Activated T-cell treated with anti-CD3 and anti-CD28 coated beads, Interleukin-2, amount 50 U/mL, for 48 hours (primary cell): Measurements from ENCODE around the gene SIGLEC8.
"Not testable (repeated sequence)": the region's sequence is repeated elsewhere in the genome, so short reads cannot be mapped to it uniquely, and the experiment has no call there.

Experiments used
- DNase-seq, 2 experiments: peaks; one replicate each; pipeline ENCODE4 v3.0.0-alpha.2; 2020

SIGLEC8 gene

DNA sequence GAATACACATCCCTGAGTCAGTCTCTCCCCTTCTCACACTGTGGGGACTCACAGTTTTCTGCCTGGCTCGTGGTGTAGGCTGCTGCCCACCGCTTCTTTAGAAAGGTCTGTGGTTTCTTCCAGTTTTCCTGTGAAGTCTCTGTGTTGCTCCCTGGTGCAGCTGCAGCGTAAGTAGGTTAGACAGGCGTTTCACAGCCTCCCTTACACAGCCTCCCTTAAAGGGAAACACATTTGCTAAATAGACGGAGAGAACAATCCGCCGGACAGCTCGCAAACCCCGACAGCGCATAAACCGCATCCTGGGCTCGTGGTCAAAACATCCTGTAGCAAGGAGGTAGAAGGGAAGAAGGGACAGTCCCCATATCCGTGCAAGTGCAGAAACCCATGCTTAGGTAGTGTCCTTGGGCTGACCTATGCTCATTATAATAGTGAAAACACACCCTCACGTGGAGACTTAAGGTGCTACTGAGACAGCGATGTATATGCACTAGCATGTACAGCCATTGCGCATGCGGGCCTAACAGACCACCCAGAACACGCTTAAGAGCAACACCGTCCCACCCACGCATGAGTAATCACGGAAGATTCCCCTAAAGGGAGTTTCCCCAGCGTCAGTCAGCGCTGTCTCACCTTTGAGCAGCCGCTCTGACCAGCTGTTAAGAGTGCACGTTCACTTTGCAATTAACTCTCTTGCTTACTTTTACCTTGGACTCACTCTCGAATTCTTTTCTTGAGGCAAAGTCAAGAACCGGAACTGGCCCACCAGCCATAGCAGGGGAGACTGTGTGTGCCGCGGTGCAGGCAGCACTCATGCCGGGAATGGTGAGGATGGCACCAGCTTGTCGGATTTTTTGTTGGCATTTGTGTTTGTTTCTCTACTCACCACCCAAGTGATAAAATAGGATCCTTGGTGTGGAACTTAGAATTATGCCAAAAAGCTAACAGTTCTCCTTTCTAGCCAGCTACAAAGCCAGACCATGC is 16.6 kb downstream of the SIGLEC8 start:
- peak; percentile 92 to 93 for DNase-seq

GRCh38 chr19:51440846-51441409 is 17.3 kb downstream of the SIGLEC8 start:
- DNase-seq, result peak; percentile 85 to 87

- DNase-seq, result no peak
Measured at GRCh38 chr19:51440052-51440451, 18.2 kb downstream of the SIGLEC8 start.

GRCh38 chr19:51439021-51439465 is 19.2 kb downstream of the SIGLEC8 start:
- peak; percentile 51 to 54 for DNase-seq

DNA sequence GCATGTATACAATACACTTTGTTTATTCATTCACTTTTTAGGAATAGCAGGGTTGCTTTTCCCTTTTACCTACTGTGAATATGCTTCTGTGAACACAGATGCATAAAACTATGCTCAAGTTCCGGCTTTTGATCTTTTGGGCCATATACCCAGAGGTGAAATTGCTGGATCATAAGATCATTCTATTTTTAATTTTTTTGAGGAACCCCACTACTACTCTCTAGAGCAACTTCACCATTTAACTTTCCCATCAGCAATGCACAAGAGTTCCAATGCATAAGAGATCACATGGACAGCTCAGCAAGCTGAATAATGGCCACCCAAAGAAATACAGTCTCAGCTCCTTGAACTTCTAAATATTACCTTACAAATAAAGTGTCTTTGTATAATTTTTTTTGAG is 23.8 kb downstream of the SIGLEC8 start:
- no peak for DNase-seq

DNA sequence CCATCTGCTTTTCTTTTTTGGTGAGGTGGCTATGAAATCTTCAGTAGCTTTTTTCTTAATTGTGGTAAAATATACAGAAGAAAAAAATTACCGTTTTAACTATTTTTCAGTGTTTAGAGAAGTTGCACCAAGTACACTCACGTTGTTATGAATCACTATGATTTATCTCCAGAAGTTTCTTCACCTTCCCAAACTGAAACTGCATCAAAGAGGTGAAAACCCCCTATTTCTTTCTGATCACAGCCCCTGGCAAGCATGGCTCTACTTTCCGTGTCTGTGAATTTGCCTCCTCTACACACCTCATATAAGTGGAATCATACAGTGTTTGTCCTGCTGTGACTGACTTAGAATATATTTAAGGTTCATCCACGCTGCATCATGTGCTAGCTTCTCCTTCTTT is 25.2 kb downstream of the SIGLEC8 start:
- DNase-seq, result no peak

DNA sequence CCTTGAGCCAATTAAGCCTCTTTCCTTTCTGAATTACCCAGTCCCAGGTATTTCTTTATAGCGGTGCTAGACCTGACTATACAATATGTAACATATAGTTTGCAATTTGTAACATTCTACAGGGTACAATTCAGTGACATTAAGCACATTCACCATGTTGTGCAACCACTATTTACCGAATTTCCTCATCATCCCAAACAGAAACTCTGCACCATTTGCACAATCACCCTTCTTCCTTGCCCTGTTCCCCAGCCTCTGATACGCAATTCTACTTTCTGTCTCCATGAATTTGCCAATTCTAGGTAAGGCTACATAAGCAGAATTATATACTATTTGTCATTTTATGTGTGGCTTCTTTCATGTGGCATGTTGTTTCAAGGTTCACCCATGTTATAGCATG is 27.1 kb downstream of the SIGLEC8 start:
- DNase-seq, result no peak

DNA sequence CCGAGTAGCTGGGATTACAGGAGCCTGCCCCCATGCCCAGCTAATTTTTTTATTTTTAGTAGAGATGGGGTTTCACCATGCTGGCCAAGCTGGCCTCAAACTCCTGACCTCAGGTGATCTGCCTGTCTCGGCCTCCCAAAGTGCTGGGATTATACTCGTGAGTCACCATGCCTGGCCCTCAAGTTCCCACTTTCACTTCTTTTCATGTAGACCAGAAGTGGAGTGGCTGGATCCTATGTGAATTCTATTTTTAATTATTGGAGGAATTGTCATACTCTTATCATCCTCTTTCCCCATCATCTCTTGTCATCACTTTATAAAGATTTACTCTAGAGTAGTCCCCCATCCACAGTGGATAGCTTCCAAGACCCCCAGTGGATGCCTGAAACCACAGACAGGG is 28.0 kb downstream of the SIGLEC8 start:
- no peak for DNase-seq

DNA sequence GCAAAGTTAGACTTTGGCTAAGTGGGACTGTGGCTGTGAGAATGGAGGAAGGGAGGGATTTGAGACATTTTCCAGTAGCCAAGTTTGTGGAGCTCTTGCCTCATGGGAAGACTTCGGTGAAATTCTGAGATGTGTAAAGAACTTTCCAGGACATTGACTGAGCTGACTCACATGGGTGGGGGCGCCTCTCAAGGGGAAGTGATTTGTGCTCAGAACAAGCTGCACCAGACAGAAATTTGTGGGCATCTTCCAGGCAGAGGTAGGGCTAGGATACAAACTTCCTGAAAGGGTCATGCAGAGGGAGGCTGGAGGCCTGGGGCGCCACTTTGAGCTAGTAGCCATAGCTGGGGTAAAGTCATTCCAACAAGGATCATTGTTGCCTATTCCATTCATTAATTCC is 31.1 kb downstream of the SIGLEC8 start:
- DNase-seq, result no peak

DNA sequence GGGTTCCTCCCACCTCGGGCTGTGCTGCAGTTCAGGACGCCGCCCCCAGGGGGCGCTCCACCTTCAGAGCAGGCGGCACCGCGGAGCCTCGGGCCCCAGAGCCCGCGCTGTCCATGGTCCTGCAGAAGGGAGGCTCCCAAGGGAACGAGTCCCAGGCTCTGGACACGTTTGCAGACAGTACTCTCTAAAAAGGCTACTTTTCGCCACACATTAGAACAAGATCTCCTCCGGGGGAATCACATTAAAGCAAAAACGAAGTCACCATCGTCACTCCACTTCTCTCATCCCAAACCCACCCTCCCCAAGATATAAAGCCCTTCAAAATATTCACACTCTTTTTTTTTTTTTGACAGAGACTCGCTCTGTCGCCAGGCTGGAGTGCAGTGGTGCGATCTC is 36.2 kb downstream of the SIGLEC8 start:
- peak; percentile 95 to 96 for DNase-seq

- peak; percentile 34 to 39 for DNase-seq
Measured at GRCh38 chr19:51421229-51422052, 36.8 kb downstream of the SIGLEC8 start.

GRCh38 chr19:51420511-51420910 is 37.7 kb downstream of the SIGLEC8 start:
- not testable (repeated sequence) for DNase-seq

GRCh38 chr19:51418707-51419106 is 39.5 kb downstream of the SIGLEC8 start:
- DNase-seq, result no peak

- no peak for DNase-seq
Measured at GRCh38 chr19:51417810-51418157, 40.5 kb downstream of the SIGLEC8 start.

GRCh38 chr19:51417107-51417809 is 41.0 kb downstream of the SIGLEC8 start, which contains the start of gene SIGLEC10:
Gene SIGLEC10 (minus strand): TSS chr19:51417642. CDS start chr19:51417581, 61 bp downstream.
- DNase-seq, result peak; percentile 73 to 76

DNA sequence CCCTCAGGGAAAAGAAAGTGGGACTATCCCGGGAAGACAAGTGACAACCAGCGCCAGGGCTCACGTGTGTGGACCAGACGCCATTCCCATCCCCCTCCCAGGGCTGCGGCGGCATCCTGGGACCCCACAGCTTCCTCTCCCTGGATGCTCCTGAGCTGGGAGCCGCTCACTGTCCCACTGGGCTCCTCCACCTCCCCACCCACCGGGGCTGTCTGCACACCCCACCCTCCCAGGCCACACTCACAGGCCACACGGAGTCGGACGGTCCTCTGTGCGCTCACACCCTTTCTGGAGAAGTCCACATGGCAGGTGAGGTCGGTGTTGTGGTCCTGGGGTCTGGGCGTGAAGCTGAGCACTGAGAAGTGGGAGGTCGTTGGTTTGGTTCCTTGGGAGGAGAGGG is 41.8 kb downstream of the SIGLEC8 start:
- not testable (repeated sequence) for DNase-seq

DNA sequence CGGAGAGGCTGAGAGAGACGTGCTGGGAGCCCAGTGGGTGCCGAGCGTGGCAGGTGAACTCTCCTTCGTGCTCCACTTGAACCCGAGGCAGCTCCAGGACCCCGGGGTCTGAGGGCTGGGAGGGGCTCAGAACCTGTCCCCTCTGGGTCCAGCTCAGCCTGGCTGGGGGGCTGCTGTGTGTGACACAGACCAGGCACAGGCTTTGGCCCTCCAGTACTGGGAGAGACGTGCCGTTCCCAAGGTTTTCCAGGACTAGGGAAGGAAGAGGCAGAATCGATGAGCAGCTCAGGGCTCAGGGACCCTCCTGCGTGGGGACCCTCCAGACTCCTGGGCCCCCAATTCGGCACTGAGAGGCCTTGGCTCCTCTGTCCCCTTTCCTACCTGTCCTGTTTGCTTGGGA is 43.1 kb downstream of the SIGLEC8 start:
- DNase-seq, result no peak

DNA sequence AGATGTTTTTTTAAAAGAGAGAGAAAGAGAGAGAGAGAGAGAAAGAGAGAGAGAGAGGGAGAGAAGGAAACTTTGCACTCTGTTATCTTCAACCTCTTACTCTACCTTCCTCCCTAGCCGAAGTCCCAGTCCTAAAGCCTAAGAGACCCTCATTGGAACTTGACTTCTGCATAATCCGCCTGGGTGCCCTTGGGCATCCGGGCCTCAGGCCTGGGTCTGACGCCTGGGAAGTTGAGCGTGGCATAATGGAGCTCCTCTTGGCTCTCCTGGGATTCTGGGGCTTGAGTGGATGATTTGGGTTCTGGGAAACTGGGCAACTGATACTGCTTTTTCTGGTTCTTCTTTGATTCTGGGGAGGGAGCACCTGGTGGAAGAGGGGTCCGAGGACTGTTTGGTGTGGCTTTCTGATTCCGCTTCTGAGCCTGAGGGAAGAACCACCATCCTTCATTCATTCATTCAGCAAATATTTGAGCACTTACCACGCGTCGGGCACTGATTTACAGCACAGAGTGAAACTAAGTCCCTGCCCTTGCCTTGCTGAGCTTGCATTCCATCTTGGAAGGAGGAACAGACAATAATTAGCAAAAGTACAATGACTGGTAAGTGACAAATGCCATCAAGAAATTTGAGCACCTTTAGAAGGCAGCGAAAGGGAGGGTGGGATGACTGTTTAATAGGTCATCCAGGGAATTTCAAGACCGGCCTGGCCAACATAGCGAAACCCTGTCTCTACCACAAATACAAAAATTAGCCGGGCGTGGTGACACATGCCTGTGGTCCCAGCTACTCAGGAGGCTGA is 47.1 kb downstream of the SIGLEC8 start:
- DNase-seq, result no peak

DNA sequence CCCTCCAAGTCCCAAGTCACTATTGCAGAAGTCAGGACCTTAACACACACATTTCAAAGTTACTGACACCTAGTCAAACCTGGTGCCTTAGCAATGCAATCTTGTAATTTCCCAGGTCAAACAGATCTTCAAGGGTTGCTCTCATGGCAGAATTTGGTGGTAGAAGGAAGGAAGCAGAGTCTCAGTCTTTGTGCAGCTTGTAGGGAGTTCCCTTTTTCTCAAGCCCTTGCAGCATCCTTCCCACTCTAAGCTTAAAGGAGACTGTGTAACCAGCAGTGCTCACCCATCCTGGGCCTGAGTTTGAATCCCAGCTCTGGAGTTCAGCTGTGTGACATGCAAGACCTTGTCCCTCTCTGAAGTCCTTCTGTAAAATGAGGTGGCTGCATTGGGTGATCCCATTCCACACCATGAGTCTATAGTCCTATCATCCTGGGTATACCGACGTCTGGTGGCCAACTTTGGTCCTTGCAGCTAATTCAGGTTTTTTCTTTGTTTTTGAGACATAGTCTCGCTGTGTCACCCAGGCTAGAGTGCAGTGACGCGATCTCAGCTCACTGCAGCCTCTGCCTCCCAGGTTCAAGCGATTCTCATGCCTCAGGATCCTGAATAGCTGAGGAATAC is 50.6 kb downstream of the SIGLEC8 start:
- DNase-seq, result peak; percentile 42 to 51

GRCh38 chr19:51402117-51402516 is 56.1 kb downstream of the SIGLEC8 start:
- no peak for DNase-seq
